Endothelial cell of umbilical vein (primary cell): Measurements from ENCODE around the gene ZHX3. TPM values are rescaled to one million over a fixed set of nuclear protein-coding genes. Genes with fewer than 3 reads are reported as not detected.

ENCODE experiments used
- BruUV-seq: library from RNA; stranded (reverse); fragments of 400-500 nt; replicated peaks from 2 replicates; lab custom pipeline; 2021; lab: Mats Ljungman, UMichigan
- CTCF ChIA-PET: fragments of 300-600, 350-600 bp; sonication (Branson Sonifier 250); formaldehyde crosslinking; loops from one replicate; lab custom pipeline; 2021; ENCODE audit warnings: antibody characterized with exemption, inconsistent platforms; lab: Charles Lee
- POLR2A ChIA-PET: fragments of 300-600, 350-600 bp; sonication (Branson Sonifier 250); formaldehyde crosslinking; loops from one replicate; lab custom pipeline; 2021; ENCODE audit warnings: antibody characterized with exemption, inconsistent platforms; lab: Charles Lee
- DNase-seq: peaks from one replicate; pipeline ENCODE4 v3.0.0-alpha.2; 2011; ENCODE audit warnings: low read depth, low spot score
- FAIRE-seq: peaks from 2 replicates; lab custom pipeline; 2011; peaks lifted over from hg19 to GRCh38; lab: Jason Lieb, UNC
- H2AFZ ChIP-seq: 2 replicates; pipeline ENCODE4 v1.6.0; 2012; ENCODE audit warnings: low read depth, low read length, control low read depth, inconsistent platforms
- H3K27ac ChIP-seq: 2 replicates; pipeline ENCODE4 v1.5.1; 2011; ENCODE audit warnings: low read depth, mild to moderate bottlenecking, control low read depth, low read length, moderate library complexity; ENCODE audit not compliant: insufficient read depth
- H3K27me3 ChIP-seq, 2 experiments: 2 replicates each; pipeline versions ENCODE4 v1.6.0 to v1.6.1; 2011; ENCODE audit warnings: low read length in 2 of 2, mixed read lengths in 1 of 2; ENCODE audit not compliant: control insufficient read depth in 2 of 2, insufficient read depth in 2 of 2
- H3K36me3 ChIP-seq, 2 experiments: 2 replicates in 1 of 2; 3 replicates in 1 of 2; pipeline ENCODE4 v1.5.1; 2011; ENCODE audit warnings: low read length in 2 of 2, mild to moderate bottlenecking in 1 of 2, moderate library complexity in 1 of 2; ENCODE audit not compliant: control insufficient read depth in 2 of 2, insufficient read depth in 2 of 2; ENCODE audit errors: extremely low read depth in 1 of 2
- H3K4me1 ChIP-seq: 3 replicates; pipeline ENCODE4 v1.5.1; 2011; ENCODE audit warnings: mild to moderate bottlenecking, low read length; ENCODE audit not compliant: control insufficient read depth, insufficient read depth; ENCODE audit errors: extremely low read depth
- H3K4me2 ChIP-seq: 2 replicates; pipeline ENCODE4 v1.6.1; 2011; ENCODE audit warnings: low read length, control low read depth, mixed read lengths; ENCODE audit not compliant: insufficient read depth
- H3K4me3 ChIP-seq, 3 experiments: fragments of 200-600 bp in 1 of 3; sonication (generic), shearing (Covaris generic) in 1 of 3; replicated peaks in 1 of 3; 2 replicates each; pipeline ENCODE4 v1.5.1; 2011 to 2016; ENCODE audit warnings: control low read depth in 3 of 3, low read length in 3 of 3, mild to moderate bottlenecking in 2 of 3, inconsistent platforms in 1 of 3, low read depth in 1 of 3, moderate library complexity in 1 of 3; ENCODE audit not compliant: insufficient read depth in 1 of 3
- H3K79me2 ChIP-seq: 2 replicates; pipeline ENCODE4 v1.6.0; 2012; ENCODE audit warnings: low read length, inconsistent platforms; ENCODE audit not compliant: control insufficient read depth, insufficient read depth
- H3K9ac ChIP-seq: replicated peaks from 2 replicates; pipeline ENCODE3; 2011; ENCODE audit warnings: low read length, control low read depth; ENCODE audit not compliant: insufficient read depth; ENCODE audit errors: extremely low read depth
- H3K9me1 ChIP-seq: replicated peaks from 3 replicates; pipeline ENCODE4 v1.6.0; 2011; ENCODE audit warnings: mild to moderate bottlenecking, low read length; ENCODE audit not compliant: control insufficient read depth, insufficient read depth; ENCODE audit errors: extremely low read depth
- H3K9me3 ChIP-seq: replicated peaks from 2 replicates; pipeline ENCODE4 v1.5.1; 2012; ENCODE audit warnings: low read length, inconsistent platforms; ENCODE audit not compliant: control insufficient read depth, insufficient read depth
- H4K20me1 ChIP-seq: replicated peaks from 2 replicates; pipeline ENCODE3; 2011; ENCODE audit warnings: mild to moderate bottlenecking, low read length; ENCODE audit not compliant: control insufficient read depth, insufficient read depth; ENCODE audit errors: extremely low read depth
- EZH2 ChIP-seq: IDR thresholded peaks from 2 replicates; pipeline ENCODE4 v1.6.1; 2012; ENCODE audit warnings: borderline replicate concordance, low read depth, mild to moderate bottlenecking, moderate library complexity, low read length, inconsistent platforms; ENCODE audit not compliant: severe bottlenecking
- FOS ChIP-seq: IDR thresholded peaks from 2 replicates; pipeline ENCODE4 v1.6.1; 2011; ENCODE audit warnings: mild to moderate bottlenecking, low read length, moderate library complexity, borderline replicate concordance; ENCODE audit not compliant: insufficient read depth
- JUN ChIP-seq: IDR thresholded peaks from 2 replicates; pipeline ENCODE4 v1.6.1; 2011; ENCODE audit warnings: borderline replicate concordance, low read depth; ENCODE audit not compliant: insufficient read length, insufficient read depth
- POLR2A ChIP-seq: IDR thresholded peaks from 2 replicates; pipeline ENCODE4 v1.6.1; 2012; ENCODE audit warnings: low read depth, mild to moderate bottlenecking, control low read depth, low read length
- POLR2AphosphoS5 ChIP-seq: IDR thresholded peaks from 2 replicates; pipeline ENCODE4 v1.6.1; 2012; ENCODE audit warnings: low read depth, mild to moderate bottlenecking, control low read depth, low read length, moderate library complexity; ENCODE audit not compliant: insufficient read depth
- dilution Hi-C: fragments of 300-500 bp; cut with MboI; formaldehyde crosslinking; loops from one replicate; pipeline ENCODE4 v1.15.0; 2019; ENCODE audit warnings: low sequenced_read_pairs; ENCODE audit not compliant: extremely low pct_ligation_motif_present
- intact Hi-C: fragments of 100-400 bp; cut with micrococcal nuclease; formaldehyde crosslinking; loops from one replicate; pipeline ENCODE4 v1.10.0; 2022
- polyA plus RNA-seq, 4 experiments: library from polyadenylated mRNA; depleted of rRNA in 3 of 4; stranded (reverse) in 3 of 4; unstranded in 1 of 4; fragments of >200 nt; gene quantifications; 2 replicates each; pipeline versions ENCODE4 v1.2.1 to v1.2.3, GENCODE V29; 2011 to 2012; ENCODE audit warnings: missing spikeins in 1 of 4
- total RNA-seq: library from RNA; stranded (reverse); gene quantifications from 2 replicates; pipeline ENCODE4 v1.2.3, GENCODE V29; 2021
- TF ChIP-seq, protein P1 (sequence below), 2 donors: IDR thresholded peaks; 1 replicate in 1 of 2; 2 replicates in 1 of 2; pipeline ENCODE4 v1.5.1; 2011; ENCODE audit warnings: low read length in 2 of 2, mild to moderate bottlenecking in 2 of 2, moderate library complexity in 2 of 2, control low read depth in 1 of 2, inconsistent platforms in 1 of 2, low read depth in 1 of 2; ENCODE audit not compliant: insufficient read depth in 1 of 2; ENCODE audit errors: extremely low read depth in 1 of 2
- TF ChIP-seq, protein P2 (sequence below): IDR thresholded peaks from 2 replicates; pipeline ENCODE4 v1.6.1; 2011; ENCODE audit not compliant: insufficient read depth, insufficient read length

Gene ZHX3
- total and polyA plus RNA-seq, 2 donors (not counting 3 experiments of a cell fraction or from before 2014, with no cell fraction given), result 7.4 to 17.8 TPM

DNA sequence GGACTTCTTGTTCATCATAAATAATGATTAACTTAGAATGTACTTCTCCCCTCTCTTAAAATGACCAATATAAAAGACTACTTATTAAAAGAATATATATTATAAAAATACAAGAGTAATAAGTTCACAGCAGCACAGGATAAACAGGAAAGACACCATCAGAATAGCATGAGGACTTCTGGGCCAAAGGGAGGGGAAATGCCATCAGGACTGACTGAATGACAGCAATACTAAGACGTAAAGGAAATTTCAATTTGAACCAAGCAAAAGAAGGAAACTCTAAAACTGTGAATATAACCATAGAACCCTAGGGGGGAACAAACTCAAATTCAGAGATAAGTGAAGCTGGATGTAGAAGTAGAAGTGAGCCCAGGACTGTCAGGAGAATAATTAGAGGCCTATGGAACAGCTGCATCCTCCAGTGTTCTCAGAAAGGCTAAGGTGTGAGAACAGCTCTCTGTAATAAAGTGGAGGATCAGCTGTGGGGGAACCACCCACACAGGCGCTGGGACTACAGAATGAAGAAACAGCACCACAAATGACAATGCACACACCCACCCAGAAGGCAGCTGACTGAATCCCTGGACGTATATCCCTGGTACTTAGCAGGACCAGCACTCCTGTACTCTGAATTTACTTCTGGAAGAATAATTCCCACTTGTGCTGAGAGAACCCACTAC is 37.8 kb downstream of the ZHX3 start:
- TF ChIP-seq, protein P1, sequence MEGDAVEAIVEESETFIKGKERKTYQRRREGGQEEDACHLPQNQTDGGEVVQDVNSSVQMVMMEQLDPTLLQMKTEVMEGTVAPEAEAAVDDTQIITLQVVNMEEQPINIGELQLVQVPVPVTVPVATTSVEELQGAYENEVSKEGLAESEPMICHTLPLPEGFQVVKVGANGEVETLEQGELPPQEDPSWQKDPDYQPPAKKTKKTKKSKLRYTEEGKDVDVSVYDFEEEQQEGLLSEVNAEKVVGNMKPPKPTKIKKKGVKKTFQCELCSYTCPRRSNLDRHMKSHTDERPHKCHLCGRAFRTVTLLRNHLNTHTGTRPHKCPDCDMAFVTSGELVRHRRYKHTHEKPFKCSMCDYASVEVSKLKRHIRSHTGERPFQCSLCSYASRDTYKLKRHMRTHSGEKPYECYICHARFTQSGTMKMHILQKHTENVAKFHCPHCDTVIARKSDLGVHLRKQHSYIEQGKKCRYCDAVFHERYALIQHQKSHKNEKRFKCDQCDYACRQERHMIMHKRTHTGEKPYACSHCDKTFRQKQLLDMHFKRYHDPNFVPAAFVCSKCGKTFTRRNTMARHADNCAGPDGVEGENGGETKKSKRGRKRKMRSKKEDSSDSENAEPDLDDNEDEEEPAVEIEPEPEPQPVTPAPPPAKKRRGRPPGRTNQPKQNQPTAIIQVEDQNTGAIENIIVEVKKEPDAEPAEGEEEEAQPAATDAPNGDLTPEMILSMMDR (IDR thresholded peaks at IDR 0.05; ENCODE audit: extremely low read depth in 1 of 2, insufficient read depth in 1 of 2, low read depth in 1 of 2, low read length in 2 of 2), result no peak
- no peak for TF ChIP-seq JUN
- no peak for TF ChIP-seq EZH2
- TF ChIP-seq, protein P2, sequence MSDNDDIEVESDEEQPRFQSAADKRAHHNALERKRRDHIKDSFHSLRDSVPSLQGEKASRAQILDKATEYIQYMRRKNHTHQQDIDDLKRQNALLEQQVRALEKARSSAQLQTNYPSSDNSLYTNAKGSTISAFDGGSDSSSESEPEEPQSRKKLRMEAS, result no peak
- no peak for TF ChIP-seq FOS
- no peak for TF ChIP-seq POLR2AphosphoS5
- TF ChIP-seq POLR2A, result no peak
- peaks cover 10% of the 10 kb centered on the region for H3K4me1 ChIP-seq
- FAIRE-seq (no peak), DNase-seq (peak; percentile 30)
- H3K4me2 ChIP-seq, result no peak overlapping the region
- H2AFZ ChIP-seq, result no peak overlapping the region
- no peaks in the 10 kb centered on the region for H3K79me2 ChIP-seq
- H4K20me1 ChIP-seq, result no peaks in the 10 kb centered on the region
- ChIA-PET CTCF (interaction anchor here (0.8 to 1.6 kb wide), 2 partner anchors 11 to 50 kb away, joined by 4 read pairs; no protein-coding TSS in a partner anchor), POLR2A (no interaction called here)
- H3K9me3 ChIP-seq, result no peaks in the 10 kb centered on the region
- no peak overlapping the region for H3K4me3 ChIP-seq
- intact Hi-C loops (loop anchor here (2.0 kb wide), 1 partner anchor 21 kb away; no protein-coding TSS in a partner anchor), dilution Hi-C loops (no loop called here)
- no peak overlapping the region for H3K9ac ChIP-seq
- no peaks in the 10 kb centered on the region for H3K36me3 ChIP-seq
- no peaks in the 10 kb centered on the region for H3K27me3 ChIP-seq
- no peak overlapping the region for H3K27ac ChIP-seq
- BruUV-seq, result no TSS peak
- H3K9me1 ChIP-seq, result no peaks in the 10 kb centered on the region
